ENCODE measurements around the gene NRG2. TPM values are rescaled to one million over a fixed set of nuclear protein-coding genes. Genes with fewer than 3 reads are reported as not detected.

The NRG2 gene
- total RNA-seq, 1 donor from 2014 or later: 0.81 TPM

- Mint-ChIP-seq H3K27ac (ENCODE audit: unreplicated experiment) (no peak overlapping the region), H3K4me1 (ENCODE audit: low read depth, unreplicated experiment) (peaks cover 3% of the 10 kb centered on the region), H3K27me3 (ENCODE audit: unreplicated experiment) (peaks cover 14% of the 10 kb centered on the region), H3K36me3 (ENCODE audit: unreplicated experiment) (no peaks in the 10 kb centered on the region), H3K9me3 (ENCODE audit: unreplicated experiment) (peaks cover 2% of the 10 kb centered on the region), H3K4me3 (ENCODE audit: unreplicated experiment) (no peak overlapping the region)
- no peak for DNase-seq
- TF ChIP-seq CTCF (IDR thresholded peaks at IDR 0.05; ENCODE audit: partially characterized antibody, unreplicated experiment): no peak
These were observed 187.6 kb downstream of the NRG2 start for GRCh38 chr5:139855451-139855850.

- Mint-ChIP-seq H3K4me1 (ENCODE audit: low read depth, unreplicated experiment) (peaks cover 3% of the 10 kb centered on the region), H3K9me3 (ENCODE audit: unreplicated experiment) (peaks cover 2% of the 10 kb centered on the region), H3K27ac (ENCODE audit: unreplicated experiment) (no peak overlapping the region), H3K27me3 (ENCODE audit: unreplicated experiment) (peaks cover 15% of the 10 kb centered on the region), H3K36me3 (ENCODE audit: unreplicated experiment) (no peaks in the 10 kb centered on the region), H3K4me3 (ENCODE audit: unreplicated experiment) (no peak overlapping the region)
- DNase-seq: no peak
- no peak for TF ChIP-seq CTCF (IDR thresholded peaks at IDR 0.05; ENCODE audit: partially characterized antibody, unreplicated experiment)
These were observed 188.1 kb downstream of the NRG2 start for GRCh38 chr5:139854953-139855352.

GRCh38 chr5:139854029-139854605 is 189.0 kb downstream of the NRG2 start:
- H3K27ac Mint-ChIP-seq (ENCODE audit: unreplicated experiment): no peak overlapping the region
- peaks cover 2% of the 10 kb centered on the region for H3K9me3 Mint-ChIP-seq (ENCODE audit: unreplicated experiment)
- no peak for DNase-seq
- H3K4me3 Mint-ChIP-seq (ENCODE audit: unreplicated experiment): no peak overlapping the region
- peaks cover 21% of the 10 kb centered on the region for H3K27me3 Mint-ChIP-seq (ENCODE audit: unreplicated experiment)
- peaks cover 1% of the 10 kb centered on the region for H3K4me1 Mint-ChIP-seq (ENCODE audit: low read depth, unreplicated experiment)
- TF ChIP-seq CTCF (IDR thresholded peaks at IDR 0.05; ENCODE audit: partially characterized antibody, unreplicated experiment): no peak
- no peaks in the 10 kb centered on the region for H3K36me3 Mint-ChIP-seq (ENCODE audit: unreplicated experiment)

- no peaks in the 10 kb centered on the region for H3K36me3 Mint-ChIP-seq (ENCODE audit: unreplicated experiment)
- no peak overlapping the region for H3K27ac Mint-ChIP-seq (ENCODE audit: unreplicated experiment)
- DNase-seq: no peak
- H3K4me1 Mint-ChIP-seq (ENCODE audit: low read depth, unreplicated experiment): peaks cover 1% of the 10 kb centered on the region
- no peak for TF ChIP-seq CTCF (IDR thresholded peaks at IDR 0.05; ENCODE audit: partially characterized antibody, unreplicated experiment)
- peaks cover 4% of the 10 kb centered on the region for H3K9me3 Mint-ChIP-seq (ENCODE audit: unreplicated experiment)
- H3K4me3 Mint-ChIP-seq (ENCODE audit: unreplicated experiment): no peak overlapping the region
- H3K27me3 Mint-ChIP-seq (ENCODE audit: unreplicated experiment): peaks cover 24% of the 10 kb centered on the region
These were observed 190.4 kb downstream of the NRG2 start for GRCh38 chr5:139852696-139853095.

GRCh38 chr5:139851558-139851957 is 191.5 kb downstream of the NRG2 start:
- Mint-ChIP-seq H3K9me3 (ENCODE audit: unreplicated experiment) (peaks cover 4% of the 10 kb centered on the region), H3K27ac (ENCODE audit: unreplicated experiment) (no peak overlapping the region), H3K4me3 (ENCODE audit: unreplicated experiment) (no peak overlapping the region), H3K4me1 (ENCODE audit: low read depth, unreplicated experiment) (peaks cover 1% of the 10 kb centered on the region), H3K27me3 (ENCODE audit: unreplicated experiment) (peaks cover 27% of the 10 kb centered on the region), H3K36me3 (ENCODE audit: unreplicated experiment) (no peaks in the 10 kb centered on the region)
- TF ChIP-seq CTCF (IDR thresholded peaks at IDR 0.05; ENCODE audit: partially characterized antibody, unreplicated experiment): no peak
- no peak for DNase-seq
